GM23338 (cell line): Measurements from ENCODE around the gene RNF5. TPM values are rescaled to one million over a fixed set of nuclear protein-coding genes. Genes with fewer than 3 reads are reported as not detected.

Experiments
- ATAC-seq: fragments of 200-7000 bp; cut with Tn5 transposase; 3 replicates; pipeline ENCODE4 v1.9.1; 2020
- DNase-seq: peaks from one replicate; pipeline ENCODE4 v3.0.0-alpha.2; 2015; ENCODE audit warnings: low spot score
- H2AFZ ChIP-seq: fragments of 200-600 bp; sonication (generic); 2 replicates; pipeline ENCODE4 v1.8.0; 2016; ENCODE audit warnings: antibody characterized with exemption, mild to moderate bottlenecking, moderate library complexity
- H3F3A ChIP-seq: fragments of 200-600 bp; sonication (generic); replicated peaks from 2 replicates; pipeline ENCODE4 v1.8.0; 2017; ENCODE audit warnings: antibody characterized with exemption, mixed run types, low read depth
- H3K27ac ChIP-seq: fragments of 200-600 bp; sonication (generic); 2 replicates; pipeline ENCODE4 v1.6.1; 2016; ENCODE audit warnings: low read depth
- H3K27me3 ChIP-seq: fragments of 200-600 bp; sonication (generic); 2 replicates; pipeline ENCODE4 v1.8.0; 2016; ENCODE audit warnings: mild to moderate bottlenecking, mixed run types, moderate library complexity; ENCODE audit not compliant: insufficient read depth
- H3K36me3 ChIP-seq: fragments of 200-600 bp; sonication (generic); 2 replicates; pipeline ENCODE4 v1.8.0; 2016; ENCODE audit warnings: mild to moderate bottlenecking; ENCODE audit not compliant: insufficient read depth
- H3K4me1 ChIP-seq: fragments of 200-600 bp; sonication (generic); 2 replicates; pipeline ENCODE4 v1.8.0; 2016; ENCODE audit warnings: mild to moderate bottlenecking, moderate library complexity; ENCODE audit not compliant: insufficient read depth
- H3K4me2 ChIP-seq: fragments of 200-600 bp; sonication (generic); 2 replicates; pipeline ENCODE4 v1.7.1; 2017; ENCODE audit warnings: mixed run types
- H3K4me3 ChIP-seq: fragments of 200-600 bp; sonication (generic); 2 replicates; pipeline ENCODE4 v1.6.1; 2016; ENCODE audit warnings: mixed run types
- H3K79me2 ChIP-seq: fragments of 200-600 bp; sonication (generic); replicated peaks from 2 replicates; pipeline ENCODE4 v1.8.0; 2017; ENCODE audit warnings: mild to moderate bottlenecking; ENCODE audit not compliant: insufficient read depth
- H3K9me2 ChIP-seq: fragments of 200-600 bp; sonication (generic); 2 replicates; pipeline ENCODE4 v1.8.0; 2017; ENCODE audit not compliant: insufficient read depth
- H4K20me1 ChIP-seq: fragments of 200-600 bp; sonication (generic); replicated peaks from 2 replicates; pipeline ENCODE4 v1.8.0; 2017; ENCODE audit warnings: mild to moderate bottlenecking; ENCODE audit not compliant: insufficient read depth
- H3K27ac Mint-ChIP-seq: 2 replicates; pipeline ENCODE4 v1.8.0; 2020; ENCODE audit warnings: inconsistent platforms, mild to moderate bottlenecking, moderate library complexity, mixed read lengths
- H3K27me3 Mint-ChIP-seq: 3 replicates; pipeline ENCODE4 v1.8.0; 2022; ENCODE audit warnings: low read depth, mild to moderate bottlenecking, moderate library complexity, mixed read lengths, inconsistent platforms; ENCODE audit not compliant: insufficient read depth, poor library complexity
- H3K36me3 Mint-ChIP-seq: 3 replicates; pipeline ENCODE4 v1.8.0; 2021; ENCODE audit warnings: low read depth, mild to moderate bottlenecking, inconsistent platforms, moderate library complexity, mixed read lengths
- H3K4me1 Mint-ChIP-seq: 3 replicates; pipeline ENCODE4 v1.8.0; 2020; ENCODE audit warnings: mild to moderate bottlenecking, inconsistent platforms, mixed read lengths
- H3K4me3 Mint-ChIP-seq: 3 replicates; pipeline ENCODE4 v1.8.0; 2021; ENCODE audit warnings: moderate library complexity, mild to moderate bottlenecking, inconsistent platforms, mixed read lengths
- H3K9me3 Mint-ChIP-seq: 3 replicates; pipeline ENCODE4 v1.8.0; 2020; ENCODE audit warnings: moderate library complexity, mild to moderate bottlenecking, inconsistent platforms, mixed read lengths
- CREB1 ChIP-seq: fragments of 250-450 bp; sonication (Bioruptor Pico); IDR thresholded peaks from 2 replicates; pipeline ENCODE4 v1.5.0; 2020; ENCODE audit warnings: low read depth, mild to moderate bottlenecking, moderate library complexity
- CTCF ChIP-seq, 2 experiments: fragments of 200-600 bp in 1 of 2; sonication (generic) in 1 of 2; conservative IDR thresholded peaks; 2 replicates each; pipeline versions ENCODE4 v1.5.1 to v1.6.1; 2016 to 2017; ENCODE audit warnings: antibody characterized with exemption in 2 of 2, low read depth in 2 of 2, mild to moderate bottlenecking in 2 of 2, moderate library complexity in 1 of 2
- EZH2 ChIP-seq: fragments of 200-600 bp; sonication (generic); IDR thresholded peaks from one replicate; pipeline ENCODE4 v1.8.0; 2017; ENCODE audit warnings: antibody characterized with exemption, mild to moderate bottlenecking, low read depth; ENCODE audit not compliant: unreplicated experiment
- EZH2phosphoT487 ChIP-seq: fragments of 200-600 bp; sonication (generic); IDR thresholded peaks from one replicate; pipeline ENCODE4 v1.8.1; 2018; ENCODE audit warnings: antibody characterized with exemption; ENCODE audit not compliant: unreplicated experiment
- JUNB ChIP-seq: IDR thresholded peaks from one replicate; pipeline ENCODE4 v1.6.1; 2016; ENCODE audit warnings: antibody characterized with exemption; ENCODE audit not compliant: unreplicated experiment
- NANOG ChIP-seq: IDR thresholded peaks from 2 replicates; pipeline ENCODE4 v1.6.1; 2016; ENCODE audit warnings: antibody characterized with exemption, borderline replicate concordance
- POLR2AphosphoS5 ChIP-seq: IDR thresholded peaks from 2 replicates; pipeline ENCODE4 v1.6.1; 2016; ENCODE audit warnings: antibody characterized with exemption, low read depth
- STAT1 ChIP-seq: IDR thresholded peaks from one replicate; pipeline ENCODE4 v1.6.1; 2016; ENCODE audit warnings: antibody characterized with exemption; ENCODE audit not compliant: unreplicated experiment
- ZNF114 ChIP-seq: fragments of 250-450 bp; sonication (Bioruptor Pico); IDR thresholded peaks from 2 replicates; pipeline ENCODE4 v1.5.0; 2020; ENCODE audit warnings: mild to moderate bottlenecking, moderate library complexity
- ZNF331 ChIP-seq: fragments of 250-450 bp; sonication (Bioruptor Pico); IDR thresholded peaks from 2 replicates; pipeline ENCODE4 v1.5.0; 2020; ENCODE audit warnings: low read depth, mild to moderate bottlenecking, moderate library complexity
- polyA plus RNA-seq: library from polyadenylated mRNA; unstranded; fragments of >200 nt; fragmentation: Nextera tagmentation; extraction: Ambion mirVana; gene quantifications from 2 replicates; pipeline ENCODE4 v1.2.1, GENCODE V29; 2016
- total RNA-seq: library from RNA; depleted of rRNA; stranded (reverse); fragments of >200 nt; shearing (Covaris generic); gene quantifications from 2 replicates; pipeline ENCODE4 v1.2.3, GENCODE V29; 2014
- TF ChIP-seq, protein P1 (sequence below): IDR thresholded peaks from one replicate; pipeline ENCODE4 v1.6.1; 2018; ENCODE audit warnings: antibody characterized with exemption; ENCODE audit not compliant: unreplicated experiment
- TF ChIP-seq, protein P2 (sequence below): IDR thresholded peaks from 2 replicates; pipeline ENCODE4 v1.6.1; 2016; ENCODE audit warnings: antibody characterized with exemption
- TF ChIP-seq, protein P3 (sequence below): fragments of 250-450 bp; sonication (Bioruptor Pico); IDR thresholded peaks from 2 replicates; pipeline ENCODE4 v1.5.0; 2020; ENCODE audit warnings: mild to moderate bottlenecking, moderate library complexity

The RNF5 gene
- total and polyA plus RNA-seq, 2 experiments from 2014 or later = 119 to 164 TPM

DNA sequence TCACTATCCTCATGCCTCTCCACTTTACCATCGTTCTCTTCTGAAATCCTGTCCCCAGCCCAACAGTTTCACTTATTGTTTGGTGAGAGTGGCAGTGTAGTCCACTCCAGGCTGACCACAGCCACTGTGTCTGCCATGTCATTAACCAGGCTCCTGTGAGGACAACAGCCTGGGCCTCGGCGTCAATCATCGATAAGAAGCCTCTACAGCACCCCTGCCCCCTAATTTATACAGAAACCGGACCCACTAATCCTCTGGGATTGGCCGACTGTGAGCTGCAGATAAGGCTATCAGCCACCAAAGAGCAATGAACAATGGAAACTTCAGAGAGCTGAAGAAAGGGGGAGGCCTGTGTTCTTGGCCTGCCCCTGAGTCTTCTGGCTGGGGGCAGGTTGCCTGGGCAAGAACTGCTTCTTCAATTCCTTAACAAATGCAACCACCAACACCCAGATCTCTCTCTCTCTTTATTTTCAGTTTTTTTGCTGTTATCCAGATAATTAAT lies 10.4 kb upstream of the RNF5 start:
- H3F3A ChIP-seq = peaks cover 12% of the 10 kb centered on the region
- Mint-ChIP-seq H3K4me1 (peaks cover 19% of the 10 kb centered on the region), H3K36me3 (peaks cover 63% of the 10 kb centered on the region), H3K27me3 (peaks cover 10% of the 10 kb centered on the region), H3K4me3 (no peak overlapping the region; the same call in 2 of the 3 replicates), H3K27ac (peak overlapping the region; percentile 26; the same call in 1 of the 2 replicates), H3K9me3 (no peaks in the 10 kb centered on the region)
- DNase-seq (no peak), ATAC-seq (no peak)
- H4K20me1 ChIP-seq = peaks cover 14% of the 10 kb centered on the region; the same call in 1 of the 2 replicates
- H3K9me2 ChIP-seq = no peaks in the 10 kb centered on the region
- H3K27me3 ChIP-seq = no peaks in the 10 kb centered on the region
- H2AFZ ChIP-seq = no peak overlapping the region
- peak overlapping the region; percentile 64; the same call in 1 of the 2 replicates for H3K4me3 ChIP-seq
- H3K27ac ChIP-seq = peak overlapping the region; percentile 87; the same call in 1 of the 2 replicates
- peak overlapping the region; percentile 89 for H3K4me2 ChIP-seq
- H3K4me1 ChIP-seq = peaks cover 12% of the 10 kb centered on the region
- H3K79me2 ChIP-seq = peaks cover 12% of the 10 kb centered on the region
- TF ChIP-seq POLR2AphosphoS5 (no peak), STAT1 (no peak), ZNF114 (no peak), CTCF (conservative IDR thresholded peaks at IDR 0.05; ENCODE audit: low read depth in 2 of 2) (no peak), EZH2 (no peak), JUNB (no peak), ZNF331 (no peak), CREB1 (CRISPR knock-in tag) (no peak), EZH2phosphoT487 (no peak), NANOG (no peak)
- TF ChIP-seq, protein P1, sequence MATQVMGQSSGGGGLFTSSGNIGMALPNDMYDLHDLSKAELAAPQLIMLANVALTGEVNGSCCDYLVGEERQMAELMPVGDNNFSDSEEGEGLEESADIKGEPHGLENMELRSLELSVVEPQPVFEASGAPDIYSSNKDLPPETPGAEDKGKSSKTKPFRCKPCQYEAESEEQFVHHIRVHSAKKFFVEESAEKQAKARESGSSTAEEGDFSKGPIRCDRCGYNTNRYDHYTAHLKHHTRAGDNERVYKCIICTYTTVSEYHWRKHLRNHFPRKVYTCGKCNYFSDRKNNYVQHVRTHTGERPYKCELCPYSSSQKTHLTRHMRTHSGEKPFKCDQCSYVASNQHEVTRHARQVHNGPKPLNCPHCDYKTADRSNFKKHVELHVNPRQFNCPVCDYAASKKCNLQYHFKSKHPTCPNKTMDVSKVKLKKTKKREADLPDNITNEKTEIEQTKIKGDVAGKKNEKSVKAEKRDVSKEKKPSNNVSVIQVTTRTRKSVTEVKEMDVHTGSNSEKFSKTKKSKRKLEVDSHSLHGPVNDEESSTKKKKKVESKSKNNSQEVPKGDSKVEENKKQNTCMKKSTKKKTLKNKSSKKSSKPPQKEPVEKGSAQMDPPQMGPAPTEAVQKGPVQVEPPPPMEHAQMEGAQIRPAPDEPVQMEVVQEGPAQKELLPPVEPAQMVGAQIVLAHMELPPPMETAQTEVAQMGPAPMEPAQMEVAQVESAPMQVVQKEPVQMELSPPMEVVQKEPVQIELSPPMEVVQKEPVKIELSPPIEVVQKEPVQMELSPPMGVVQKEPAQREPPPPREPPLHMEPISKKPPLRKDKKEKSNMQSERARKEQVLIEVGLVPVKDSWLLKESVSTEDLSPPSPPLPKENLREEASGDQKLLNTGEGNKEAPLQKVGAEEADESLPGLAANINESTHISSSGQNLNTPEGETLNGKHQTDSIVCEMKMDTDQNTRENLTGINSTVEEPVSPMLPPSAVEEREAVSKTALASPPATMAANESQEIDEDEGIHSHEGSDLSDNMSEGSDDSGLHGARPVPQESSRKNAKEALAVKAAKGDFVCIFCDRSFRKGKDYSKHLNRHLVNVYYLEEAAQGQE = no peak
- TF ChIP-seq, protein P2, sequence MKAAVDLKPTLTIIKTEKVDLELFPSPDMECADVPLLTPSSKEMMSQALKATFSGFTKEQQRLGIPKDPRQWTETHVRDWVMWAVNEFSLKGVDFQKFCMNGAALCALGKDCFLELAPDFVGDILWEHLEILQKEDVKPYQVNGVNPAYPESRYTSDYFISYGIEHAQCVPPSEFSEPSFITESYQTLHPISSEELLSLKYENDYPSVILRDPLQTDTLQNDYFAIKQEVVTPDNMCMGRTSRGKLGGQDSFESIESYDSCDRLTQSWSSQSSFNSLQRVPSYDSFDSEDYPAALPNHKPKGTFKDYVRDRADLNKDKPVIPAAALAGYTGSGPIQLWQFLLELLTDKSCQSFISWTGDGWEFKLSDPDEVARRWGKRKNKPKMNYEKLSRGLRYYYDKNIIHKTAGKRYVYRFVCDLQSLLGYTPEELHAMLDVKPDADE = no peak
- TF ChIP-seq, protein P3, sequence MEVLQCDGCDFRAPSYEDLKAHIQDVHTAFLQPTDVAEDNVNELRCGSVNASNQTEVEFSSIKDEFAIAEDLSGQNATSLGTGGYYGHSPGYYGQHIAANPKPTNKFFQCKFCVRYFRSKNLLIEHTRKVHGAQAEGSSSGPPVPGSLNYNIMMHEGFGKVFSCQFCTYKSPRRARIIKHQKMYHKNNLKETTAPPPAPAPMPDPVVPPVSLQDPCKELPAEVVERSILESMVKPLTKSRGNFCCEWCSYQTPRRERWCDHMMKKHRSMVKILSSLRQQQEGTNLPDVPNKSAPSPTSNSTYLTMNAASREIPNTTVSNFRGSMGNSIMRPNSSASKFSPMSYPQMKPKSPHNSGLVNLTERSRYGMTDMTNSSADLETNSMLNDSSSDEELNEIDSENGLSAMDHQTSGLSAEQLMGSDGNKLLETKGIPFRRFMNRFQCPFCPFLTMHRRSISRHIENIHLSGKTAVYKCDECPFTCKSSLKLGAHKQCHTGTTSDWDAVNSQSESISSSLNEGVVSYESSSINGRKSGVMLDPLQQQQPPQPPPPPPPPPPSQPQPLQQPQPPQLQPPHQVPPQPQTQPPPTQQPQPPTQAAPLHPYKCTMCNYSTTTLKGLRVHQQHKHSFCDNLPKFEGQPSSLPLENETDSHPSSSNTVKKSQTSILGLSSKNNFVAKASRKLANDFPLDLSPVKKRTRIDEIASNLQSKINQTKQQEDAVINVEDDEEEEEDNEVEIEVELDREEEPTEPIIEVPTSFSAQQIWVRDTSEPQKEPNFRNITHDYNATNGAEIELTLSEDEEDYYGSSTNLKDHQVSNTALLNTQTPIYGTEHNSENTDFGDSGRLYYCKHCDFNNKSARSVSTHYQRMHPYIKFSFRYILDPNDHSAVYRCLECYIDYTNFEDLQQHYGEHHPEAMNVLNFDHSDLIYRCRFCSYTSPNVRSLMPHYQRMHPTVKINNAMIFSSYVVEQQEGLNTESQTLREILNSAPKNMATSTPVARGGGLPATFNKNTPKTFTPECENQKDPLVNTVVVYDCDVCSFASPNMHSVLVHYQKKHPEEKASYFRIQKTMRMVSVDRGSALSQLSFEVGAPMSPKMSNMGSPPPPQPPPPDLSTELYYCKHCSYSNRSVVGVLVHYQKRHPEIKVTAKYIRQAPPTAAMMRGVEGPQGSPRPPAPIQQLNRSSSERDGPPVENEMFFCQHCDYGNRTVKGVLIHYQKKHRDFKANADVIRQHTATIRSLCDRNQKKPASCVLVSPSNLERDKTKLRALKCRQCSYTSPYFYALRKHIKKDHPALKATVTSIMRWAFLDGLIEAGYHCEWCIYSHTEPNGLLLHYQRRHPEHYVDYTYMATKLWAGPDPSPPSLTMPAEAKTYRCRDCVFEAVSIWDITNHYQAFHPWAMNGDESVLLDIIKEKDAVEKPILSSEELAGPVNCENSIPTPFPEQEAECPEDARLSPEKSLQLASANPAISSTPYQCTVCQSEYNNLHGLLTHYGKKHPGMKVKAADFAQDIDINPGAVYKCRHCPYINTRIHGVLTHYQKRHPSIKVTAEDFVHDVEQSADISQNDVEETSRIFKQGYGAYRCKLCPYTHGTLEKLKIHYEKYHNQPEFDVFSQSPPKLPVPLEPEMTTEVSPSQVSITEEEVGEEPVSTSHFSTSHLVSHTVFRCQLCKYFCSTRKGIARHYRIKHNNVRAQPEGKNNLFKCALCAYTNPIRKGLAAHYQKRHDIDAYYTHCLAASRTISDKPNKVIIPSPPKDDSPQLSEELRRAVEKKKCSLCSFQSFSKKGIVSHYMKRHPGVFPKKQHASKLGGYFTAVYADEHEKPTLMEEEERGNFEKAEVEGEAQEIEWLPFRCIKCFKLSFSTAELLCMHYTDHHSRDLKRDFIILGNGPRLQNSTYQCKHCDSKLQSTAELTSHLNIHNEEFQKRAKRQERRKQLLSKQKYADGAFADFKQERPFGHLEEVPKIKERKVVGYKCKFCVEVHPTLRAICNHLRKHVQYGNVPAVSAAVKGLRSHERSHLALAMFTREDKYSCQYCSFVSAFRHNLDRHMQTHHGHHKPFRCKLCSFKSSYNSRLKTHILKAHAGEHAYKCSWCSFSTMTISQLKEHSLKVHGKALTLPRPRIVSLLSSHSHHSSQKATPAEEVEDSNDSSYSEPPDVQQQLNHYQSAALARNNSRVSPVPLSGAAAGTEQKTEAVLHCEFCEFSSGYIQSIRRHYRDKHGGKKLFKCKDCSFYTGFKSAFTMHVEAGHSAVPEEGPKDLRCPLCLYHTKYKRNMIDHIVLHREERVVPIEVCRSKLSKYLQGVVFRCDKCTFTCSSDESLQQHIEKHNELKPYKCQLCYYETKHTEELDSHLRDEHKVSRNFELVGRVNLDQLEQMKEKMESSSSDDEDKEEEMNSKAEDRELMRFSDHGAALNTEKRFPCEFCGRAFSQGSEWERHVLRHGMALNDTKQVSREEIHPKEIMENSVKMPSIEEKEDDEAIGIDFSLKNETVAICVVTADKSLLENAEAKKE (CRISPR knock-in tag) = no peak
- no peaks in the 10 kb centered on the region; the same call in 1 of the 2 replicates for H3K36me3 ChIP-seq
